A673 (cell line): Measurements from ENCODE around the gene UBP1.

Experiments
- EZH2 ChIP-seq: fragments of 200-600 bp; sonication (generic); IDR thresholded peaks from 2 replicates; pipeline ENCODE4 v1.6.1; 2017; ENCODE audit warnings: borderline replicate concordance, low read depth, mild to moderate bottlenecking, mixed read lengths, antibody characterized with exemption, low read length; ENCODE audit not compliant: poor library complexity, severe bottlenecking
- TF ChIP-seq, protein P1 (sequence below): fragments of 300-800, 200-600 bp; sonication (generic); conservative IDR thresholded peaks from 2 replicates; pipeline ENCODE4 v1.5.1; 2017; ENCODE audit warnings: low read depth, mild to moderate bottlenecking, antibody characterized with exemption, low read length, moderate library complexity, mixed read lengths

DNA sequence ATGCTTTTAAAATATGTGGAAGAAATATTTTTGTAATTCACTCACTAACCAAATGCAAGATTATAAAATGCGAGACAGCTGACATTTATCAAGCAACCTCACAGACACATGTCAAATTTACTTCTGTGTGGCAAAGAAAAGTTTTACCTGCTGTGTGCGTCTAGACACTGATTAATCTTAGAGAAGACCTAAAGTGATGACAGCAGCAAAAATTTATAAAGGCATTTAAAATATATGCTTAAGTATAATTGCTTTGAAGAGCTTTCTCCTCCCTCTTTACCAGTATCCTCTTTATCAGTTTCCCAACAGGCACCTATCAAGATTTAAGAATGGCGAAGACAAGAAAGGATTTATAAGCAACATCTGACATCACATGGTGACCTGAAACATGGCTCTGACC is 37.3 kb downstream of the UBP1 start:
- TF ChIP-seq EZH2: no peak
- TF ChIP-seq, protein P1, sequence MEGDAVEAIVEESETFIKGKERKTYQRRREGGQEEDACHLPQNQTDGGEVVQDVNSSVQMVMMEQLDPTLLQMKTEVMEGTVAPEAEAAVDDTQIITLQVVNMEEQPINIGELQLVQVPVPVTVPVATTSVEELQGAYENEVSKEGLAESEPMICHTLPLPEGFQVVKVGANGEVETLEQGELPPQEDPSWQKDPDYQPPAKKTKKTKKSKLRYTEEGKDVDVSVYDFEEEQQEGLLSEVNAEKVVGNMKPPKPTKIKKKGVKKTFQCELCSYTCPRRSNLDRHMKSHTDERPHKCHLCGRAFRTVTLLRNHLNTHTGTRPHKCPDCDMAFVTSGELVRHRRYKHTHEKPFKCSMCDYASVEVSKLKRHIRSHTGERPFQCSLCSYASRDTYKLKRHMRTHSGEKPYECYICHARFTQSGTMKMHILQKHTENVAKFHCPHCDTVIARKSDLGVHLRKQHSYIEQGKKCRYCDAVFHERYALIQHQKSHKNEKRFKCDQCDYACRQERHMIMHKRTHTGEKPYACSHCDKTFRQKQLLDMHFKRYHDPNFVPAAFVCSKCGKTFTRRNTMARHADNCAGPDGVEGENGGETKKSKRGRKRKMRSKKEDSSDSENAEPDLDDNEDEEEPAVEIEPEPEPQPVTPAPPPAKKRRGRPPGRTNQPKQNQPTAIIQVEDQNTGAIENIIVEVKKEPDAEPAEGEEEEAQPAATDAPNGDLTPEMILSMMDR: no peak
